ENCODE data around the gene SWI5. TPM values are rescaled to one million over a fixed set of nuclear protein-coding genes. Genes with fewer than 3 reads are reported as not detected.

Gene SWI5
- total RNA-seq, 3 donors from 2014 or later (not counting 1 experiment from before 2014, with no cell fraction given), result 6.3 to 9.3 (median 8.4) TPM

DNA sequence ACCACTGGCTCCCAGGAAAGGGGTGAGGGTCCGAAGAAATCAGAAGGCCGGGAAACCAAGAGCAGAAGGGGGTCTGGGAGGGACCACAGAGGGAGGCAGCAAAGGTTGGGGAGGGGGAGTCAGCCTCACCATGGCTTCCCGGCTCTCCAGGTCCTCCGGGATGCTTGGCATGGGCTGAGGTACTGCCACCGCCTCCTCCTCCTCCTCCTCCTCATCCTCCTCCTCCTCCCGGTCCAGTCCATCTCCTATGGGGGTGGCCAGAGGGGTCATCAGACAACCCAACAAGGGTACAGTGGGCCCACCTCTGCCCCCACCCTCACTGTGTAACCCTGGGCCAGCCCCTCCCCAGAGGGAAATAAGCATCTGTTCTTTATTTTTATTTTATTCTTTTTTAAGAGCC lies 17.8 kb upstream of the SWI5 start:
- Mint-ChIP-seq H3K36me3 (peaks cover 9% of the 10 kb centered on the region), H3K9me3 (no peaks in the 10 kb centered on the region), H3K4me1 (no peaks in the 10 kb centered on the region), H3K4me3 (no peak overlapping the region), H3K27ac (no peak overlapping the region), H3K27me3 (ENCODE audit: low read depth in 2 of 2) (no peaks in the 10 kb centered on the region)
- TF ChIP-seq, protein P1, sequence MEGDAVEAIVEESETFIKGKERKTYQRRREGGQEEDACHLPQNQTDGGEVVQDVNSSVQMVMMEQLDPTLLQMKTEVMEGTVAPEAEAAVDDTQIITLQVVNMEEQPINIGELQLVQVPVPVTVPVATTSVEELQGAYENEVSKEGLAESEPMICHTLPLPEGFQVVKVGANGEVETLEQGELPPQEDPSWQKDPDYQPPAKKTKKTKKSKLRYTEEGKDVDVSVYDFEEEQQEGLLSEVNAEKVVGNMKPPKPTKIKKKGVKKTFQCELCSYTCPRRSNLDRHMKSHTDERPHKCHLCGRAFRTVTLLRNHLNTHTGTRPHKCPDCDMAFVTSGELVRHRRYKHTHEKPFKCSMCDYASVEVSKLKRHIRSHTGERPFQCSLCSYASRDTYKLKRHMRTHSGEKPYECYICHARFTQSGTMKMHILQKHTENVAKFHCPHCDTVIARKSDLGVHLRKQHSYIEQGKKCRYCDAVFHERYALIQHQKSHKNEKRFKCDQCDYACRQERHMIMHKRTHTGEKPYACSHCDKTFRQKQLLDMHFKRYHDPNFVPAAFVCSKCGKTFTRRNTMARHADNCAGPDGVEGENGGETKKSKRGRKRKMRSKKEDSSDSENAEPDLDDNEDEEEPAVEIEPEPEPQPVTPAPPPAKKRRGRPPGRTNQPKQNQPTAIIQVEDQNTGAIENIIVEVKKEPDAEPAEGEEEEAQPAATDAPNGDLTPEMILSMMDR (IDR thresholded peaks at IDR 0.05), result no peak
- peaks cover 58% of the 10 kb centered on the region for H3K36me3 ChIP-seq (ENCODE audit: control insufficient read depth, insufficient read depth, low read length)
- no peak overlapping the region for H3K4me3 ChIP-seq (ENCODE audit: low read length)
- DNase-seq, result no peak
- 97% methylated on average over 3 of the region's 6 CpGs for WGBS (ENCODE audit: insufficient coverage)
- no peak overlapping the region for H3K27ac ChIP-seq (ENCODE audit: low read length)
- no peaks in the 10 kb centered on the region for H3K4me1 ChIP-seq (ENCODE audit: control insufficient read depth, insufficient read depth, low read length)
- intact Hi-C loops (cut with micrococcal nuclease), result no loop called here
- ATAC-seq, result no peak
- no peaks in the 10 kb centered on the region for H3K9me3 ChIP-seq (ENCODE audit: control insufficient read depth, insufficient read depth, low read length)
- no peaks in the 10 kb centered on the region for H3K27me3 ChIP-seq (ENCODE audit: control insufficient read depth, insufficient read depth, low read length)

DNA sequence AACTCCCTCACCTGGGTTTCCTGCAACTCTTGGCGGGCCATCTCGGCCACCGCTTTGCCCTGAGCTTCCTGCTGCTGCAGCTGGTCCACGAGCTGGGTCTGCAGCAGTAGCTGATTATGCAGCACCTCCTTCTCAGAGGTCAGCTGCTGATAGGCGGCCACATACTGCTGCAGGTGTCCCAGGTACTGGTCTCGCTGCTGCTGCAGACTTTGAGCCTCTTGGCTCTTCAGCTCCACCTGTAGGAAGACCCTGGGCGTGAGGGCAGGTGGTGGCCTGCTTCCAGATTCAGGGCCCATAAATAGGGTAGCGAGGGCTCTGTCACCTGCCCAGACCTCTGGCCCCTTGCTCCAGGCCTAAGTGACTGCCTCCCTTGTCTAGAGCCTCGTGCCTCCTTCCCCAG lies 16.9 kb upstream of the SWI5 start:
- Mint-ChIP-seq H3K9me3 (no peaks in the 10 kb centered on the region), H3K4me1 (no peaks in the 10 kb centered on the region), H3K27me3 (ENCODE audit: low read depth in 2 of 2) (no peaks in the 10 kb centered on the region), H3K27ac (no peak overlapping the region), H3K36me3 (peaks cover 9% of the 10 kb centered on the region), H3K4me3 (no peak overlapping the region)
- no peak overlapping the region for H3K4me3 ChIP-seq (ENCODE audit: low read length)
- WGBS (ENCODE audit: insufficient coverage), result 89% methylated on average over 9 of the region's 9 CpGs
- intact Hi-C loops (cut with micrococcal nuclease), result no loop called here
- DNase-seq (no peak), ATAC-seq (no peak)
- H3K9me3 ChIP-seq (ENCODE audit: control insufficient read depth, insufficient read depth, low read length), result no peaks in the 10 kb centered on the region
- H3K4me1 ChIP-seq (ENCODE audit: control insufficient read depth, insufficient read depth, low read length), result no peaks in the 10 kb centered on the region
- no peaks in the 10 kb centered on the region for H3K27me3 ChIP-seq (ENCODE audit: control insufficient read depth, insufficient read depth, low read length)
- TF ChIP-seq, protein P1 (IDR thresholded peaks at IDR 0.05), result no peak
- no peak overlapping the region for H3K27ac ChIP-seq (ENCODE audit: low read length)
- peaks cover 58% of the 10 kb centered on the region for H3K36me3 ChIP-seq (ENCODE audit: control insufficient read depth, insufficient read depth, low read length)

DNA sequence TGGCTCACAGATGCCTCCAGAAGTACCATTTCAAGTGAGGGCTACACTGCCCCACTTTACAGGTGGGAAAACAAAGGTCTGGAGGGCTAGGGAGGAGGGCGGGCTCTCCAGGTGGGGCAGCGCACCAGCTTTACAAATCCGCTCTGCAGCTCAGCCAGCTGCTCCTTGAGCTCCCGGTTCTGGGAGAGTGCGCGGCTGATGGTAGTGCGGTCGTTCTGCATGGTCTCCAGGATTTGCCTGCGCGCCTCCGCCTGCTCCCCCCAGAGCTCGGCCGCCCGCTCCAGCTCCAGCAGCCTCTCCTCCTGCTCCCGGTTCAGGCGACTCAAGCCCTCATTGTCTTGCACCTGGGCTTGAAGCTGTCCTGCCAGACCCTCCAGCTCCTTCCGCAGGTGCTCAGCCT lies 15.7 kb upstream of the SWI5 start:
- Mint-ChIP-seq H3K27ac (no peak overlapping the region), H3K36me3 (peaks cover 9% of the 10 kb centered on the region), H3K9me3 (no peaks in the 10 kb centered on the region), H3K27me3 (ENCODE audit: low read depth in 2 of 2) (no peaks in the 10 kb centered on the region), H3K4me3 (no peak overlapping the region), H3K4me1 (no peaks in the 10 kb centered on the region)
- Histone ChIP-seq H3K27me3 (ENCODE audit: control insufficient read depth, insufficient read depth, low read length) (no peaks in the 10 kb centered on the region), H3K36me3 (ENCODE audit: control insufficient read depth, insufficient read depth, low read length) (peaks cover 62% of the 10 kb centered on the region), H3K27ac (ENCODE audit: low read length) (no peak overlapping the region), H3K4me3 (ENCODE audit: low read length) (no peak overlapping the region), H3K4me1 (ENCODE audit: control insufficient read depth, insufficient read depth, low read length) (no peaks in the 10 kb centered on the region), H3K9me3 (ENCODE audit: control insufficient read depth, insufficient read depth, low read length) (no peaks in the 10 kb centered on the region)
- TF ChIP-seq, protein P1 (IDR thresholded peaks at IDR 0.05), result no peak
- intact Hi-C loops (cut with micrococcal nuclease), result no loop called here
- 97% methylated on average over 17 of the region's 17 CpGs for WGBS (ENCODE audit: insufficient coverage)
- DNase-seq (no peak), ATAC-seq (no peak)

DNA sequence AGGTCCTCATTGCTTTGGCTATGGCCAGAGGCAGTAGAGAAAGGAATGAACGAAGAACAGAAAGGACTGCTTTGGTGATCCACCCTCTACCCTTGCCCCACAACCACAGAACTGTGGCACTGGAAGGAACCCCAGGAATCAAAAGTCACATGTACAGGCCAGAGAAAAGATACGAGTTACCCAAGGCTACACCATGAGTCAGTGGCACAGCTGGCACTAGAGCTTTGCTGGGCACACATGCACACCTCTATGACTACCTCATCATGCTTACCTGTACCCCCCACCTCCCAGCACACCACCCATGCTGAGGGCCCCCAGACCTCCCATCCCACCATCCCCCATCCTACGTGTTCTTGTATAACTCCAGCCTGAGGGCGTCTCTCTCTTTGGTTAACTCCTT lies 13.4 kb upstream of the SWI5 start:
- Histone ChIP-seq H3K36me3 (ENCODE audit: control insufficient read depth, insufficient read depth, low read length) (peaks cover 66% of the 10 kb centered on the region), H3K4me3 (ENCODE audit: low read length) (no peak overlapping the region), H3K9me3 (ENCODE audit: control insufficient read depth, insufficient read depth, low read length) (no peaks in the 10 kb centered on the region), H3K27ac (ENCODE audit: low read length) (no peak overlapping the region), H3K27me3 (ENCODE audit: control insufficient read depth, insufficient read depth, low read length) (no peaks in the 10 kb centered on the region), H3K4me1 (ENCODE audit: control insufficient read depth, insufficient read depth, low read length) (no peaks in the 10 kb centered on the region)
- Mint-ChIP-seq H3K27ac (no peak overlapping the region), H3K4me1 (no peaks in the 10 kb centered on the region), H3K36me3 (peaks cover 9% of the 10 kb centered on the region), H3K9me3 (no peaks in the 10 kb centered on the region), H3K27me3 (ENCODE audit: low read depth in 2 of 2) (no peaks in the 10 kb centered on the region), H3K4me3 (no peak overlapping the region)
- WGBS (ENCODE audit: insufficient coverage), result 89% methylated on average over 3 of the region's 4 CpGs
- TF ChIP-seq, protein P1 (IDR thresholded peaks at IDR 0.05), result no peak
- ATAC-seq (no peak), DNase-seq (no peak)
- intact Hi-C loops (cut with micrococcal nuclease), result no loop called here

Data from natural killer cell (primary cell).